Osteoblast (primary cell): ENCODE results near the gene ATP11C. TPM values are rescaled to one million over a fixed set of nuclear protein-coding genes. Genes with fewer than 3 reads are reported as not detected.

Experiments
- DNase-seq: peaks from one replicate; pipeline ENCODE4 v3.0.0; 2011; ENCODE audit warnings: low spot score, mixed read lengths; ENCODE audit not compliant: insufficient read length; ENCODE audit errors: missing footprints
- H2AFZ ChIP-seq: 2 replicates; pipeline ENCODE4 v1.6.0; 2011; ENCODE audit warnings: mild to moderate bottlenecking, low read length
- H3K27ac ChIP-seq: 2 replicates; pipeline ENCODE4 v1.5.1; 2011; ENCODE audit warnings: mild to moderate bottlenecking, low read depth, low read length, moderate library complexity
- H3K27me3 ChIP-seq: 2 replicates; pipeline ENCODE4 v1.6.0; 2012; ENCODE audit warnings: mild to moderate bottlenecking, control low read depth, inconsistent platforms, low read length, moderate library complexity; ENCODE audit not compliant: insufficient read depth
- H3K36me3 ChIP-seq: 2 replicates; pipeline ENCODE4 v1.5.1; 2011; ENCODE audit warnings: mild to moderate bottlenecking, low read length, control low read depth, moderate library complexity; ENCODE audit not compliant: insufficient read depth
- H3K4me1 ChIP-seq: 2 replicates; pipeline ENCODE4 v1.5.1; 2011; ENCODE audit warnings: mild to moderate bottlenecking, low read length, control low read depth, moderate library complexity; ENCODE audit not compliant: insufficient read depth
- H3K4me2 ChIP-seq: 2 replicates; pipeline ENCODE4 v1.6.0; 2011; ENCODE audit warnings: mild to moderate bottlenecking, low read length; ENCODE audit not compliant: insufficient read depth
- H3K4me3 ChIP-seq: fragments of 200-600 bp; sonication (generic); 3 replicates; pipeline ENCODE4 v1.5.1; 2012; ENCODE audit warnings: mild to moderate bottlenecking, low read length, inconsistent platforms; ENCODE audit not compliant: insufficient read depth
- H3K79me2 ChIP-seq: 2 replicates; pipeline ENCODE4 v1.6.0; 2012; ENCODE audit warnings: mild to moderate bottlenecking, low read length, control low read depth, inconsistent platforms; ENCODE audit not compliant: insufficient read depth
- H3K9me3 ChIP-seq: 2 replicates; pipeline ENCODE4 v1.5.1; 2011; ENCODE audit warnings: low read depth, low read length, control low read depth
- H4K20me1 ChIP-seq: 2 replicates; pipeline ENCODE4 v1.6.0; 2012; ENCODE audit warnings: mild to moderate bottlenecking, low read length, control low read depth; ENCODE audit not compliant: insufficient read depth
- CTCF ChIP-seq: IDR thresholded peaks from 2 replicates; pipeline ENCODE4 v1.5.1; 2011; ENCODE audit warnings: mild to moderate bottlenecking, low read depth, low read length, moderate library complexity; ENCODE audit errors: extremely low read depth
- total RNA-seq: library from RNA; depleted of rRNA; stranded (reverse); fragments of >200 nt; gene quantifications from 2 replicates; pipeline ENCODE4 v1.2.3, GENCODE V29; 2012

The ATP11C gene
- total RNA-seq, 1 donor, result 72.0 TPM

- Histone ChIP-seq H3K4me3 (no peak overlapping the region), H3K4me1 (peaks cover 61% of the 10 kb centered on the region), H3K4me2 (no peak overlapping the region), H2AFZ (no peak overlapping the region), H3K9me3 (no peaks in the 10 kb centered on the region), H3K79me2 (peaks cover 34% of the 10 kb centered on the region), H3K36me3 (no peaks in the 10 kb centered on the region), H3K27me3 (no peaks in the 10 kb centered on the region), H3K27ac (peak overlapping the region; percentile 51), H4K20me1 (no peaks in the 10 kb centered on the region)
- no peak for DNase-seq
- no peak for TF ChIP-seq CTCF
Measured at GRCh38 chrX:139828830-139829229, 104.0 kb downstream of the ATP11C start.

- no peak overlapping the region for H2AFZ ChIP-seq
- peak overlapping the region; percentile 35 for H3K4me2 ChIP-seq
- peaks cover 57% of the 10 kb centered on the region for H3K4me1 ChIP-seq
- peak overlapping the region; percentile 51 for H3K27ac ChIP-seq
- H3K36me3 ChIP-seq, result no peaks in the 10 kb centered on the region
- H3K27me3 ChIP-seq, result no peaks in the 10 kb centered on the region
- H3K4me3 ChIP-seq, result no peak overlapping the region
- no peaks in the 10 kb centered on the region for H4K20me1 ChIP-seq
- TF ChIP-seq CTCF, result no peak
- H3K9me3 ChIP-seq, result no peaks in the 10 kb centered on the region
- DNase-seq, result no peak
- H3K79me2 ChIP-seq, result peaks cover 34% of the 10 kb centered on the region
Measured at GRCh38 chrX:139828033-139828432, 104.8 kb downstream of the ATP11C start.

GRCh38 chrX:139826065-139827044 is 106.5 kb downstream of the ATP11C start:
- Histone ChIP-seq H4K20me1 (no peaks in the 10 kb centered on the region), H3K9me3 (no peaks in the 10 kb centered on the region), H3K27ac (peak overlapping the region; percentile 63), H3K79me2 (peaks cover 37% of the 10 kb centered on the region), H3K4me1 (peaks cover 47% of the 10 kb centered on the region), H3K4me2 (peak overlapping the region; percentile 50), H3K4me3 (peak overlapping the region; percentile 3), H3K27me3 (no peaks in the 10 kb centered on the region), H3K36me3 (no peaks in the 10 kb centered on the region), H2AFZ (no peak overlapping the region)
- DNase-seq, result peak; percentile 76
- no peak for TF ChIP-seq CTCF

GRCh38 chrX:139825618-139826017 is 107.2 kb downstream of the ATP11C start:
- Histone ChIP-seq H3K4me1 (peaks cover 39% of the 10 kb centered on the region), H3K79me2 (peaks cover 29% of the 10 kb centered on the region), H3K4me3 (no peak overlapping the region), H3K4me2 (peak overlapping the region; percentile 50), H3K36me3 (no peaks in the 10 kb centered on the region), H3K27ac (peak overlapping the region; percentile 63), H4K20me1 (no peaks in the 10 kb centered on the region), H3K9me3 (no peaks in the 10 kb centered on the region), H2AFZ (no peak overlapping the region), H3K27me3 (no peaks in the 10 kb centered on the region)
- no peak for TF ChIP-seq CTCF
- DNase-seq, result no peak
